OCI-LY7 (cell line): ENCODE measurements around the gene TBC1D5. TPM values are rescaled to one million over a fixed set of nuclear protein-coding genes. Genes with fewer than 3 reads are reported as not detected.

Source experiments
- BruUV-seq: library from RNA; stranded (reverse); fragments of 400-500 nt; replicated peaks from 2 replicates; lab custom pipeline; 2021; lab: Mats Ljungman, UMichigan
- CTCF ChIA-PET: fragments of 300-600 bp; sonication (Branson Sonifier 250); formaldehyde crosslinking; loops from one replicate; lab custom pipeline; 2022; ENCODE audit warnings: antibody characterized with exemption; ENCODE audit not compliant: unreplicated experiment; lab: Charles Lee
- POLR2A ChIA-PET: fragments of 300-600 bp; sonication (Branson Sonifier 250); formaldehyde crosslinking; loops from one replicate; lab custom pipeline; 2022; ENCODE audit warnings: antibody characterized with exemption; lab: Charles Lee
- DNase-seq: peaks from one replicate; pipeline ENCODE4 v3.0.0-alpha.2; 2015; ENCODE audit warnings: low spot score
- H2AFZ ChIP-seq: fragments of 200-600 bp; sonication (generic), shearing (Covaris generic); 2 replicates; pipeline ENCODE4 v1.6.1; 2014; ENCODE audit warnings: mild to moderate bottlenecking, antibody characterized with exemption, low read length, moderate library complexity
- H3K27ac ChIP-seq: fragments of 200-600 bp; sonication (generic); 2 replicates; pipeline ENCODE4 v1.5.1; 2014; ENCODE audit warnings: mixed run types, low read depth, mild to moderate bottlenecking, moderate library complexity, low read length, inconsistent platforms; ENCODE audit not compliant: poor library complexity, severe bottlenecking
- H3K36me3 ChIP-seq: fragments of 200-600 bp; sonication (generic); 2 replicates; pipeline ENCODE4 v1.6.1; 2014; ENCODE audit warnings: mild to moderate bottlenecking, antibody characterized with exemption, low read length, moderate library complexity, mixed read lengths; ENCODE audit not compliant: insufficient read depth
- H3K4me1 ChIP-seq: fragments of 200-600 bp; sonication (generic); 2 replicates; pipeline ENCODE4 v1.5.1; 2014; ENCODE audit warnings: mild to moderate bottlenecking, low read length; ENCODE audit not compliant: insufficient read depth, poor library complexity, severe bottlenecking
- H3K4me2 ChIP-seq: fragments of 200-600 bp; sonication (generic); 2 replicates; pipeline ENCODE4 v1.6.1; 2014; ENCODE audit warnings: mild to moderate bottlenecking, low read length
- H3K4me3 ChIP-seq: fragments of 200-600 bp; sonication (generic); 2 replicates; pipeline ENCODE4 v1.5.1; 2014; ENCODE audit warnings: mild to moderate bottlenecking, low read depth, low read length; ENCODE audit not compliant: poor library complexity, severe bottlenecking
- H3K79me2 ChIP-seq: fragments of 200-600 bp; sonication (generic); 2 replicates; pipeline ENCODE4 v1.6.1; 2016; ENCODE audit warnings: low read depth, mild to moderate bottlenecking, low read length, moderate library complexity, mixed read lengths; ENCODE audit not compliant: insufficient read depth
- H3K9me2 ChIP-seq: fragments of 200-600 bp; sonication (generic); 2 replicates; pipeline ENCODE4 v1.6.1; 2016; ENCODE audit warnings: mild to moderate bottlenecking, low read length, mixed read lengths; ENCODE audit not compliant: insufficient read depth
- H3K9me3 ChIP-seq: fragments of 200-600 bp; sonication (generic); 2 replicates; pipeline ENCODE4 v1.6.1; 2014; ENCODE audit warnings: mild to moderate bottlenecking, mixed run types, low read length, mixed read lengths
- H4K20me1 ChIP-seq: fragments of 200-600 bp; sonication (generic); 2 replicates; pipeline ENCODE4 v1.6.1; 2014; ENCODE audit warnings: mild to moderate bottlenecking, antibody characterized with exemption, low read length, moderate library complexity, mixed read lengths; ENCODE audit not compliant: insufficient read depth
- EZH2phosphoT487 ChIP-seq: fragments of 200-600 bp; sonication (generic); IDR thresholded peaks from 2 replicates; pipeline ENCODE4 v1.6.1; 2018; ENCODE audit warnings: low read depth, borderline replicate concordance, mild to moderate bottlenecking, mixed run types, antibody characterized with exemption, low read length, moderate library complexity, mixed read lengths
- intact Hi-C: fragments of 100-400 bp; cut with micrococcal nuclease; formaldehyde crosslinking; loops from one replicate; pipeline ENCODE4 v1.10.0; 2022; ENCODE audit not compliant: unreplicated experiment
- total RNA-seq, 2 experiments: library from RNA; depleted of rRNA in 1 of 2; stranded (reverse); fragments of >200 nt in 1 of 2; shearing (Covaris generic) in 1 of 2; gene quantifications; 2 replicates each; pipeline ENCODE4 v1.2.3, GENCODE V29; 2014 to 2022
- TF ChIP-seq, protein P1 (sequence below): fragments of 200-600 bp; sonication (generic); conservative IDR thresholded peaks from 2 replicates; pipeline ENCODE4 v1.5.1; 2014; ENCODE audit warnings: mild to moderate bottlenecking, antibody characterized with exemption, low read length, moderate library complexity, mixed read lengths

The TBC1D5 gene
- total RNA-seq, 2 experiments from 2014 or later = 78.5 to 82.4 TPM

DNA sequence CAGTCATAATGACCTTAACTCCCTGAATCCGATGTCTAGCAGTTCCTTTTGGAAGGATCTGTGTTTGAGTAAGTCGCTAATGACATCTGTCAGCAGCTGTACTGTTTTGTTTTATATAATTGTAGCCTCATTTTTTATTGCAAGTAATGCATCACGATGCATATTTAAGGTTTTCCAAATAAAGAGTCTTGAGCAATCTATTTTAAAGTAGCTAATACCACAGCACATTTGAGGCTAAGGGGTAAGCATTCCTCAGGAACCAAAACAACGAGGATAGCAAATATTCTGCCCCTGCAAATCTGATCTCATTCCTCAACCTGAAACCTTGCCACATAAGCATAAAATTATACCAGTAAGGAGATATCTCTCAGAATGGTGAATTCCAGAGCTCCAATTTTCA, 98.7 kb downstream of the TBC1D5 start:
- H4K20me1 ChIP-seq = no peaks in the 10 kb centered on the region; the same call in 1 of the 2 replicates
- no peak overlapping the region for H3K27ac ChIP-seq
- POLR2A ChIA-PET = interaction anchor here (0.7 kb wide), 1 partner anchor 104 kb away, joined by 4 read pairs; no protein-coding TSS in a partner anchor
- TF ChIP-seq EZH2phosphoT487 = no peak
- TF ChIP-seq, protein P1, sequence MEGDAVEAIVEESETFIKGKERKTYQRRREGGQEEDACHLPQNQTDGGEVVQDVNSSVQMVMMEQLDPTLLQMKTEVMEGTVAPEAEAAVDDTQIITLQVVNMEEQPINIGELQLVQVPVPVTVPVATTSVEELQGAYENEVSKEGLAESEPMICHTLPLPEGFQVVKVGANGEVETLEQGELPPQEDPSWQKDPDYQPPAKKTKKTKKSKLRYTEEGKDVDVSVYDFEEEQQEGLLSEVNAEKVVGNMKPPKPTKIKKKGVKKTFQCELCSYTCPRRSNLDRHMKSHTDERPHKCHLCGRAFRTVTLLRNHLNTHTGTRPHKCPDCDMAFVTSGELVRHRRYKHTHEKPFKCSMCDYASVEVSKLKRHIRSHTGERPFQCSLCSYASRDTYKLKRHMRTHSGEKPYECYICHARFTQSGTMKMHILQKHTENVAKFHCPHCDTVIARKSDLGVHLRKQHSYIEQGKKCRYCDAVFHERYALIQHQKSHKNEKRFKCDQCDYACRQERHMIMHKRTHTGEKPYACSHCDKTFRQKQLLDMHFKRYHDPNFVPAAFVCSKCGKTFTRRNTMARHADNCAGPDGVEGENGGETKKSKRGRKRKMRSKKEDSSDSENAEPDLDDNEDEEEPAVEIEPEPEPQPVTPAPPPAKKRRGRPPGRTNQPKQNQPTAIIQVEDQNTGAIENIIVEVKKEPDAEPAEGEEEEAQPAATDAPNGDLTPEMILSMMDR = no peak
- no peak overlapping the region for H3K4me3 ChIP-seq
- CTCF ChIA-PET = no interaction called here
- BruUV-seq = no TSS peak
- H3K9me3 ChIP-seq = no peaks in the 10 kb centered on the region
- H3K4me2 ChIP-seq = no peak overlapping the region
- no peaks in the 10 kb centered on the region for H3K36me3 ChIP-seq
- H3K4me1 ChIP-seq = no peaks in the 10 kb centered on the region
- no peak overlapping the region for H2AFZ ChIP-seq
- intact Hi-C loops = no loop called here
- no peaks in the 10 kb centered on the region; the same call in 1 of the 2 replicates for H3K79me2 ChIP-seq
- no peaks in the 10 kb centered on the region for H3K9me2 ChIP-seq
- DNase-seq = no peak

DNA sequence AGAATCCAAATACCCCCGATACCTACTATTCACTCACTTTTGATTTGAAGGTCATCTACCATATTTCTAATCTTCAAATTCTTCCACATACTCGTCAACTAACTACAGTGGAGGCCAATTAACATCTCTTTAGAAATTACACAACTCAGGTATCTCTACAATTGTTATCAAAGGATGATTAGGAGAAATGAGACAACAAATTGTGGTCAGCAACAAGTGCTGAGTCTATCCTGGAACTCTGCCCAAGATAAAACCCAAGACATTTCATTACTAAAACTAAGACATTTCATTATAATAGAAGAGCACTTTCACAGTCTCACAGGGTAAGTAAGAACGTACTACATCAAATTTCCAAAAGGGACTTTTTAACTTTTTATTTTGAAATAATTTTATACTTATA, 100.0 kb downstream of the TBC1D5 start:
- ChIA-PET CTCF (no interaction called here), POLR2A (no interaction called here)
- intact Hi-C loops = no loop called here
- TF ChIP-seq EZH2phosphoT487 = no peak
- TF ChIP-seq, protein P1 = no peak
- H3K9me2 ChIP-seq = no peaks in the 10 kb centered on the region
- no TSS peak for BruUV-seq
- no peaks in the 10 kb centered on the region for H3K4me1 ChIP-seq
- no peak overlapping the region for H3K27ac ChIP-seq
- no peaks in the 10 kb centered on the region; the same call in 1 of the 2 replicates for H3K79me2 ChIP-seq
- H3K36me3 ChIP-seq = no peaks in the 10 kb centered on the region
- H3K4me2 ChIP-seq = no peak overlapping the region
- no peak for DNase-seq
- no peaks in the 10 kb centered on the region for H3K9me3 ChIP-seq
- no peak overlapping the region for H3K4me3 ChIP-seq
- no peaks in the 10 kb centered on the region; the same call in 1 of the 2 replicates for H4K20me1 ChIP-seq
- no peak overlapping the region for H2AFZ ChIP-seq

GRCh38 chr3:17640466-17640865, 102.0 kb downstream of the TBC1D5 start:
- H3K9me3 ChIP-seq = no peaks in the 10 kb centered on the region
- H3K9me2 ChIP-seq = no peaks in the 10 kb centered on the region
- no peaks in the 10 kb centered on the region; the same call in 1 of the 2 replicates for H3K79me2 ChIP-seq
- no peak overlapping the region for H3K4me3 ChIP-seq
- intact Hi-C loops = no loop called here
- DNase-seq = no peak
- TF ChIP-seq, protein P1 = no peak
- TF ChIP-seq EZH2phosphoT487 = no peak
- H2AFZ ChIP-seq = no peak overlapping the region
- H3K27ac ChIP-seq = no peak overlapping the region
- no peaks in the 10 kb centered on the region; the same call in 1 of the 2 replicates for H4K20me1 ChIP-seq
- no peak overlapping the region for H3K4me2 ChIP-seq
- CTCF ChIA-PET = interaction anchor here (0.6 kb wide), 1 partner anchor 201 kb away, joined by 3 read pairs; no protein-coding TSS in a partner anchor
- H3K4me1 ChIP-seq = no peaks in the 10 kb centered on the region
- no peaks in the 10 kb centered on the region for H3K36me3 ChIP-seq
- POLR2A ChIA-PET = interaction anchor here (0.6 to 1.4 kb wide), 4 partner anchors 11 to 19 kb away, joined by 3 to 5 read pairs (median 4); no protein-coding TSS in a partner anchor
- BruUV-seq = no TSS peak
